ENCODE results near the gene PEBP1.

PEBP1 gene

GRCh38 chr12:118183155-118183554 is 47.2 kb downstream of the PEBP1 start:
- no peak overlapping the region for H3K4me3 ChIP-seq (ENCODE audit: low read depth, low read length)
- no peak for DNase-seq (ENCODE audit: low read depth)
- TF ChIP-seq CTCF (IDR thresholded peaks at IDR 0.05; ENCODE audit: low read depth, low read length) (no peak), MYC (IDR thresholded peaks at IDR 0.05; ENCODE audit: low read depth, low read length) (no peak)
- TF ChIP-seq, protein P1, sequence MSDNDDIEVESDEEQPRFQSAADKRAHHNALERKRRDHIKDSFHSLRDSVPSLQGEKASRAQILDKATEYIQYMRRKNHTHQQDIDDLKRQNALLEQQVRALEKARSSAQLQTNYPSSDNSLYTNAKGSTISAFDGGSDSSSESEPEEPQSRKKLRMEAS (IDR thresholded peaks at IDR 0.05; ENCODE audit: low read depth, low read length), result no peak

DNA sequence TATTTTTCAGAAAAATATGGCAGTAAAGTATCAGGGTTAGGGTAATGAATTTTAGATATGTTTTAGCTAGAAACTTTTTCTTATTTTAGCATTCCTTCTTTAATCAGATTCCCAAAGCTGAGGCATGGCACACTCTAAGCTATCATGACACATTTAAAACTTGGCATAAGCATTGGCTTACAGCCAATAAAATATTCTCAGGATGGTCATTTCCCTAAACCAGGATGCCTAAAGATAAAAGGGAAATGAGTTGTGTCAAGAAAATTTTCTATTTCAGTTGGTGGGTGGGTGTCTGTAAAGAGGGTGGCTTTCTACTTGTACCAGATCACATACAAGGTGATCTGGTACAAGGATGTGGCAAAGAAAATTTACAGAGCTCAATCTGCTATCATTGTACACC is 47.8 kb downstream of the PEBP1 start:
- no peak for TF ChIP-seq POLR2A (IDR thresholded peaks at IDR 0.05; ENCODE audit: extremely low read depth, insufficient read length)
- no peak for TF ChIP-seq CTCF (IDR thresholded peaks at IDR 0.05; ENCODE audit: low read depth, low read length)
- TF ChIP-seq MYC (IDR thresholded peaks at IDR 0.05; ENCODE audit: low read depth, low read length), result no peak
- TF ChIP-seq, protein P1 (IDR thresholded peaks at IDR 0.05; ENCODE audit: low read depth, low read length), result no peak
- DNase-seq (ENCODE audit: low read depth), result no peak

GRCh38 chr12:118185602-118186397 is 49.9 kb downstream of the PEBP1 start:
- no peak for DNase-seq (ENCODE audit: low read depth)
- no peak for TF ChIP-seq POLR2A (IDR thresholded peaks at IDR 0.05; ENCODE audit: extremely low read depth, insufficient read length)
- TF ChIP-seq CTCF (IDR thresholded peaks at IDR 0.05; ENCODE audit: low read depth, low read length), result no peak
- TF ChIP-seq, protein P1 (IDR thresholded peaks at IDR 0.05; ENCODE audit: low read depth, low read length), result no peak
- no peak for TF ChIP-seq MYC (IDR thresholded peaks at IDR 0.05; ENCODE audit: low read depth, low read length)
- H3K4me3 ChIP-seq (ENCODE audit: low read depth, low read length), result no peak overlapping the region

More for the DNA sequence above, 47.8 kb downstream of the PEBP1 start:
- H3K4me3 ChIP-seq (ENCODE audit: low read depth, low read length), result no peak overlapping the region

- no peak for DNase-seq (ENCODE audit: low read depth)
- TF ChIP-seq, protein P1 (IDR thresholded peaks at IDR 0.05; ENCODE audit: low read depth, low read length), result no peak
- no peak for TF ChIP-seq POLR2A (IDR thresholded peaks at IDR 0.05; ENCODE audit: extremely low read depth, insufficient read length)
- H3K4me3 ChIP-seq (ENCODE audit: low read depth, low read length), result no peak overlapping the region
Measured at GRCh38 chr12:118187751-118188435, 52.0 kb downstream of the PEBP1 start.

DNA sequence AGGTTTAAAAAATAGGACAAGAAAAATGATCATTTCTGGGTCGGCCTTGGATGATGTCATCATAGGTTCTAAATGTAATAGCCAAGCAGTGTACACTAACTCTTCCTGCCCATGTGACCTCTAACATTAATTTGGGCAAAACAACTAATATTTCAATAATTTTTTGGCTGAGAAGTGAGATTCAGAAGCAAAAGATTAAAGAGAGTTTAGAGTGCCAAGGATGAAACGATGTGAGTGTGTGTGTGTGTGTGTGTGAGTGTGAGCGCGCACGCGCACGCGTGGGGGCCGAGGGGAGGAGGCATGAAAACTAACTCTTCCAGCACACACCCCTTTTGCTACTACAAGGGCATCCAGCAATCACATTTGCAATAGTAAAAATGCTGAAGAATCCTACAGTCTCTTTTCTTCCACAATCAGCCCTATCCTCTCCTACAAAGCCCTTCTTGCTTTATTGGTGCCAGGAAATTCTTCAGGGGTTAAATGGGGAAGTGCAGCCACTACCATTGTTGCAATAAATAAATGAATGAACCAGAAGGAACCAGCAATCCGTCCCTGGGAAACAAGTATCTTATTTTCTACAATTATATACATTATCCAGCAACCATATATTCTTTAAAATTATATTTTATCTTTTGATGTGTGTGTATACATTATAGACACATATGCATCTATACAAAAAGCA is 52.9 kb downstream of the PEBP1 start:
- peak; percentile 30 for DNase-seq (ENCODE audit: low read depth)

More for the DNA sequence above, 52.9 kb downstream of the PEBP1 start:
- H3K4me3 ChIP-seq (ENCODE audit: low read depth, low read length), result no peak overlapping the region
- no peak for TF ChIP-seq POLR2A (IDR thresholded peaks at IDR 0.05; ENCODE audit: extremely low read depth, insufficient read length)
- TF ChIP-seq, protein P1 (IDR thresholded peaks at IDR 0.05; ENCODE audit: low read depth, low read length), result no peak
- no peak for TF ChIP-seq MYC (IDR thresholded peaks at IDR 0.05; ENCODE audit: low read depth, low read length)
- no peak for TF ChIP-seq CTCF (IDR thresholded peaks at IDR 0.05; ENCODE audit: low read depth, low read length)
